GM23338 (cell line): Measurements from ENCODE around the gene SSNA1.

Experiments used
- CREB1 ChIP-seq: fragments of 250-450 bp; sonication (Bioruptor Pico); IDR thresholded peaks from 2 replicates; pipeline ENCODE4 v1.5.0; 2020; ENCODE audit warnings: low read depth, mild to moderate bottlenecking, moderate library complexity
- CTCF ChIP-seq, 2 experiments: fragments of 200-600 bp in 1 of 2; sonication (generic) in 1 of 2; conservative IDR thresholded peaks; 2 replicates each; pipeline versions ENCODE4 v1.5.1 to v1.6.1; 2016 to 2017; ENCODE audit warnings: antibody characterized with exemption in 2 of 2, low read depth in 2 of 2, mild to moderate bottlenecking in 2 of 2, moderate library complexity in 1 of 2
- ETS1 ChIP-seq: IDR thresholded peaks from 2 replicates; pipeline ENCODE4 v1.6.1; 2016; ENCODE audit warnings: antibody characterized with exemption
- EZH2 ChIP-seq: fragments of 200-600 bp; sonication (generic); IDR thresholded peaks from one replicate; pipeline ENCODE4 v1.8.0; 2017; ENCODE audit warnings: antibody characterized with exemption, mild to moderate bottlenecking, low read depth; ENCODE audit not compliant: unreplicated experiment
- EZH2phosphoT487 ChIP-seq: fragments of 200-600 bp; sonication (generic); IDR thresholded peaks from one replicate; pipeline ENCODE4 v1.8.1; 2018; ENCODE audit warnings: antibody characterized with exemption; ENCODE audit not compliant: unreplicated experiment
- JUNB ChIP-seq: IDR thresholded peaks from one replicate; pipeline ENCODE4 v1.6.1; 2016; ENCODE audit warnings: antibody characterized with exemption; ENCODE audit not compliant: unreplicated experiment
- POLR2AphosphoS5 ChIP-seq: IDR thresholded peaks from 2 replicates; pipeline ENCODE4 v1.6.1; 2016; ENCODE audit warnings: antibody characterized with exemption, low read depth
- REST ChIP-seq: IDR thresholded peaks from one replicate; pipeline ENCODE4 v1.6.1; 2018; ENCODE audit warnings: antibody characterized with exemption; ENCODE audit not compliant: unreplicated experiment
- ZNF114 ChIP-seq: fragments of 250-450 bp; sonication (Bioruptor Pico); IDR thresholded peaks from 2 replicates; pipeline ENCODE4 v1.5.0; 2020; ENCODE audit warnings: mild to moderate bottlenecking, moderate library complexity
- ZNF331 ChIP-seq: fragments of 250-450 bp; sonication (Bioruptor Pico); IDR thresholded peaks from 2 replicates; pipeline ENCODE4 v1.5.0; 2020; ENCODE audit warnings: low read depth, mild to moderate bottlenecking, moderate library complexity
- ZNF462 ChIP-seq: fragments of 250-450 bp; sonication (Bioruptor Pico); IDR thresholded peaks from 2 replicates; pipeline ENCODE4 v1.5.0; 2020; ENCODE audit warnings: mild to moderate bottlenecking, moderate library complexity

- TF ChIP-seq CTCF (conservative IDR thresholded peaks at IDR 0.05; ENCODE audit: low read depth in 2 of 2) (no peak), POLR2AphosphoS5 (no peak), EZH2 (no peak), ZNF331 (no peak), REST (no peak), CREB1 (CRISPR knock-in tag) (no peak), JUNB (no peak), ZNF462 (CRISPR knock-in tag) (no peak), EZH2phosphoT487 (no peak), ETS1 (no peak), ZNF114 (CRISPR knock-in tag) (no peak)
Measured at GRCh38 chr9:137181680-137182079, 6.8 kb upstream of the SSNA1 start.
